Gastrocnemius medialis (tissue), 4 donors: ENCODE results near the gene THSD7B. TPM values are rescaled to one million over a fixed set of nuclear protein-coding genes. Genes with fewer than 3 reads are reported as not detected.

Source experiments
- ATAC-seq, 2 donors: fragments of 150-250 bp; one replicate each; pipeline ENCODE4 v1.9.1; 2016
- DNase-seq, 2 donors: peaks; one replicate each; pipeline ENCODE4 v3.0.0-alpha.2; 2019
- H3K27ac ChIP-seq, 4 donors: fragments of 200-600 bp; sonication (generic); 1 replicate in 1 of 4; 2 replicates in 3 of 4; pipeline ENCODE4 v1.5.1; 2016 to 2018; ENCODE audit warnings: mild to moderate bottlenecking in 2 of 4, moderate library complexity in 1 of 4
- H3K27me3 ChIP-seq, 3 donors: fragments of 200-600 bp; sonication (generic) in 2 of 3; 1 replicate in 1 of 3; 2 replicates in 2 of 3; pipeline versions ENCODE4 v1.5.1 to v1.6.0; 2016 to 2019; ENCODE audit warnings: mild to moderate bottlenecking in 1 of 3, moderate library complexity in 1 of 3
- H3K36me3 ChIP-seq, 2 donors: fragments of 200-600 bp; sonication (generic) in 1 of 2; one replicate each; pipeline ENCODE4 v1.5.1; 2017 to 2018
- H3K4me1 ChIP-seq, 2 donors: fragments of 200-600 bp; sonication (generic) in 1 of 2; one replicate each; pipeline ENCODE4 v1.5.1; 2016 to 2017; ENCODE audit warnings: mild to moderate bottlenecking in 2 of 2
- H3K4me3 ChIP-seq, 4 donors: fragments of 200-600 bp; sonication (generic) in 3 of 4; 1 replicate in 1 of 4; 2 replicates in 3 of 4; pipeline ENCODE4 v1.5.1; 2016 to 2019; ENCODE audit warnings: mild to moderate bottlenecking in 2 of 4
- H3K9me3 ChIP-seq, 3 donors: fragments of 200-600 bp; sonication (generic) in 2 of 3; 1 replicate in 1 of 3; 2 replicates in 2 of 3; pipeline ENCODE4 v1.5.1; 2016 to 2019
- CTCF ChIP-seq, 5 experiments: fragments of 450-650 bp in 3 of 5; fragments of 200-600 bp in 2 of 5; sonication (generic) in 2 of 5; IDR thresholded peaks in 4 of 5; conservative IDR thresholded peaks in 1 of 5; 1 replicate in 4 of 5; 2 replicates in 1 of 5; pipeline ENCODE4 v1.5.1; 2016 to 2019; ENCODE audit warnings: antibody characterized with exemption in 5 of 5, mild to moderate bottlenecking in 3 of 5, moderate library complexity in 3 of 5
- POLR2A ChIP-seq, 2 donors: fragments of 450-650 bp; IDR thresholded peaks; one replicate each; pipeline ENCODE4 v1.6.1; 2017; ENCODE audit warnings: antibody characterized with exemption in 2 of 2, mild to moderate bottlenecking in 2 of 2, moderate library complexity in 2 of 2
- in situ Hi-C, 4 donors: fragments of 200-750 bp; cut with MboI; loops; one replicate each; pipeline versions ENCODE4 v1.15.0 to v1.8.0; 2017; ENCODE audit warnings: low sequenced_read_pairs in 4 of 4
- intact Hi-C: fragments of 100-400 bp; cut with DNase I; formaldehyde crosslinking; loops from one replicate; pipeline ENCODE4 v1.15.1; 2023; ENCODE audit warnings: low total_unique reads
- total RNA-seq, 4 donors: library from RNA; depleted of rRNA; stranded (reverse); fragments of >200 nt; gene quantifications; one replicate each; pipeline versions ENCODE4 v1.1.0 to v1.2.3, GENCODE V29; 2016

Gene THSD7B
- total RNA-seq, 4 donors from 2014 or later, result not detected

GRCh38 chr2:137232076-137232475 is 466.7 kb downstream of the THSD7B start:
- no peaks in the 10 kb centered on the region for H3K9me3 ChIP-seq
- intact Hi-C loops (no loop called here), in situ Hi-C loops (no loop called here)
- H3K4me1 ChIP-seq, result no peaks in the 10 kb centered on the region
- no peaks in the 10 kb centered on the region for H3K36me3 ChIP-seq
- no peak overlapping the region for H3K4me3 ChIP-seq
- DNase-seq (no peak), ATAC-seq (no peak)
- TF ChIP-seq CTCF (IDR thresholded peaks at IDR 0.05 in 4 of 5, conservative IDR thresholded peaks at IDR 0.05 in 1 of 5) (no peak), POLR2A (IDR thresholded peaks at IDR 0.05) (no peak)
- H3K27me3 ChIP-seq, result no peaks in the 10 kb centered on the region
- no peak overlapping the region for H3K27ac ChIP-seq

GRCh38 chr2:137233091-137233490 is 467.7 kb downstream of the THSD7B start:
- H3K4me1 ChIP-seq, result no peaks in the 10 kb centered on the region
- intact Hi-C loops (no loop called here), in situ Hi-C loops (no loop called here)
- DNase-seq (no peak), ATAC-seq (no peak)
- no peak overlapping the region for H3K4me3 ChIP-seq
- H3K9me3 ChIP-seq, result no peaks in the 10 kb centered on the region
- no peak overlapping the region for H3K27ac ChIP-seq
- TF ChIP-seq CTCF (IDR thresholded peaks at IDR 0.05 in 4 of 5, conservative IDR thresholded peaks at IDR 0.05 in 1 of 5), result no peak
- no peak for TF ChIP-seq POLR2A (IDR thresholded peaks at IDR 0.05)
- no peaks in the 10 kb centered on the region for H3K36me3 ChIP-seq
- H3K27me3 ChIP-seq, result no peaks in the 10 kb centered on the region

- H3K27me3 ChIP-seq, result no peaks in the 10 kb centered on the region
- in situ Hi-C loops, result no loop called here
- peak in 1 of 2 donors; percentile 21 for ATAC-seq
Observed at GRCh38 chr2:137237055-137237454, 471.7 kb downstream of the THSD7B start.

GRCh38 chr2:137238065-137238464 is 472.7 kb downstream of the THSD7B start:
- no peaks in the 10 kb centered on the region for H3K36me3 ChIP-seq
- no peaks in the 10 kb centered on the region for H3K4me1 ChIP-seq
- no peak overlapping the region for H3K4me3 ChIP-seq
- ATAC-seq (no peak), DNase-seq (no peak)
- TF ChIP-seq POLR2A (IDR thresholded peaks at IDR 0.05) (no peak), CTCF (IDR thresholded peaks at IDR 0.05 in 4 of 5, conservative IDR thresholded peaks at IDR 0.05 in 1 of 5) (no peak)
- in situ Hi-C loops, result no loop called here
- no peak overlapping the region for H3K27ac ChIP-seq
- intact Hi-C loops, result no loop called here
- no peaks in the 10 kb centered on the region for H3K9me3 ChIP-seq
- H3K27me3 ChIP-seq, result no peaks in the 10 kb centered on the region

More at GRCh38 chr2:137237055-137237454, 471.7 kb downstream of the THSD7B start:
- no peak overlapping the region for H3K27ac ChIP-seq
- no peak for TF ChIP-seq CTCF (IDR thresholded peaks at IDR 0.05 in 4 of 5, conservative IDR thresholded peaks at IDR 0.05 in 1 of 5)
- no peak for TF ChIP-seq POLR2A (IDR thresholded peaks at IDR 0.05)
- no peaks in the 10 kb centered on the region for H3K9me3 ChIP-seq
- H3K4me1 ChIP-seq, result no peaks in the 10 kb centered on the region
- no peak overlapping the region for H3K4me3 ChIP-seq
- no peaks in the 10 kb centered on the region for H3K36me3 ChIP-seq
- no peak for DNase-seq
- intact Hi-C loops, result no loop called here

DNA sequence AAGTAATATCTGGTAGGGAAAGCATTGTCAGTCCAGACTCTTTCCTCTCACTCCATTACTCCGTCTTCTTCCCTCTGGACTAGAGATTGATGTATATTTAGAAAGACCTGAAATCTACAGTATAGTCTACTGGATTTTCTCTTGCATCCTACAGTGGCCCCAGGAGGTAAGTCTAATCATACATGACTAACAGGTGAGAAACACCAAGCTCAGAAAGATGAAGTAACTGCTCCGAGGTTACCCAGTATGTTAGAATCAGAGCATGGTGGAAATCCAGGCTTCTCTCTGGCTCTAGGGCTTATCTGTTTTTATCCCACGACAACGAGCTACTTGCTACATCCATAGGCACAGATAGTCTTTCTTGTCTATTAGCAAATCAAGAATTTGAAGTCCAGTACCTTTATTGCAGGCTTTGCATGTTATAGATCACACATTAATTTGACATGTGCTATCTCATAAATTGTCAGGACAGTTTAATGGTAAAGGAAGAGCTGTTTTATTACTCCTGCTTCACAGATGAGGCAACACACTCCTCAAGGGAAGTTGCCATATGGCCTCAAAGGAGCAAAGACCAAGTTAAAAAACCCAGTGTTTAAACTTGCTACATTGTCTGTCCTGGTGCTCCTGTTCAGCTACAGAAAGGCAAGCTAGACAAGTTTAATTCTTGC is 484.3 kb downstream of the THSD7B start:
- intact Hi-C loops, result no loop called here
- no peak for DNase-seq
- H3K9me3 ChIP-seq, result no peaks in the 10 kb centered on the region
- TF ChIP-seq POLR2A (IDR thresholded peaks at IDR 0.05) (no peak), CTCF (IDR thresholded peaks at IDR 0.05 in 4 of 5, conservative IDR thresholded peaks at IDR 0.05 in 1 of 5) (no peak)
- in situ Hi-C loops, result no loop called here
- H3K27me3 ChIP-seq, result no peaks in the 10 kb centered on the region
- H3K27ac ChIP-seq, result no peak overlapping the region
- H3K4me1 ChIP-seq, result no peaks in the 10 kb centered on the region
- no peaks in the 10 kb centered on the region for H3K36me3 ChIP-seq
- H3K4me3 ChIP-seq, result no peak overlapping the region
- ATAC-seq, result no peak
